PC-9 (cell line): Measurements from ENCODE around the gene SLC22A9.

Source experiments
- CTCF ChIP-seq: fragments of 200-600 bp; sonication (generic); conservative IDR thresholded peaks from 2 replicates; pipeline ENCODE4 v1.6.1; 2017; ENCODE audit warnings: mixed run types, antibody characterized with exemption, mild to moderate bottlenecking, moderate library complexity
- EZH2 ChIP-seq: fragments of 200-600 bp; sonication (generic); IDR thresholded peaks from 2 replicates; pipeline ENCODE4 v1.8.0; 2017; ENCODE audit warnings: antibody characterized with exemption, low read depth

GRCh38 chr11:63427971-63428508 is 58.5 kb downstream of the SLC22A9 start:
- no peak for TF ChIP-seq CTCF
- no peak for TF ChIP-seq EZH2
